GM19452 (cell line): Measurements from ENCODE around the gene HAGH.

Experiments
- ATAC-seq: cut with Tn5 transposase; IDR thresholded peaks from one replicate; pipeline ENCODE4 v1.9.1; 2021; ENCODE audit not compliant: unreplicated experiment

Gene HAGH

GRCh38 chr16:1765826-1766225 is 60.8 kb downstream of the HAGH start:
- ATAC-seq, result no peak

GRCh38 chr16:1764971-1765370 is 61.7 kb downstream of the HAGH start:
- ATAC-seq, result no peak

GRCh38 chr16:1763521-1764511 is 62.8 kb downstream of the HAGH start:
- no peak for ATAC-seq

- no peak for ATAC-seq
Measured at GRCh38 chr16:1762879-1763520, 63.6 kb downstream of the HAGH start.

- ATAC-seq, result no peak
Measured at GRCh38 chr16:1762196-1762878, 64.3 kb downstream of the HAGH start.

- no peak for ATAC-seq
Measured at GRCh38 chr16:1761751-1762150, 64.9 kb downstream of the HAGH start.

- no peak for ATAC-seq
Measured at GRCh38 chr16:1760911-1761310, 65.7 kb downstream of the HAGH start.

- no peak for ATAC-seq
Measured at GRCh38 chr16:1759511-1759910, 67.1 kb downstream of the HAGH start.

GRCh38 chr16:1758923-1759322 is 67.7 kb downstream of the HAGH start:
- no peak for ATAC-seq

- ATAC-seq, result no peak
Measured at GRCh38 chr16:1757714-1758461, 68.7 kb downstream of the HAGH start.
